ENCODE data around the gene AKR1B15. TPM values are rescaled to one million over a fixed set of nuclear protein-coding genes. Genes with fewer than 3 reads are reported as not detected.
A peak's percentile ranks its signal among the peaks of the same experiment; 100 is the strongest.

AKR1B15 gene
- total and polyA plus RNA-seq, 2 donors (not counting 3 experiments of a cell fraction or from before 2014, with no cell fraction given), result not detected

- no peak overlapping the region for H2AFZ ChIP-seq (ENCODE audit: low read depth, low read length)
- H3K27me3 ChIP-seq (ENCODE audit: control insufficient read depth in 2 of 2, insufficient read depth in 2 of 2, low read length in 2 of 2), result peaks cover 14 to 18% of the 10 kb centered on the region in 2 experiments
- no peak overlapping the region for H3K27ac ChIP-seq (ENCODE audit: insufficient read depth, low read depth, low read length)
- no peak overlapping the region for H3K9ac ChIP-seq (replicated peaks; ENCODE audit: extremely low read depth, insufficient read depth, low read length)
- DNase-seq (ENCODE audit: low read depth, low spot score) (no peak), FAIRE-seq (no peak)
- no peaks in the 10 kb centered on the region for H4K20me1 ChIP-seq (replicated peaks; ENCODE audit: control insufficient read depth, extremely low read depth, insufficient read depth, low read length)
- intact Hi-C loops (cut with micrococcal nuclease) (loop anchor here (1.0 kb wide), 4 partner anchors 33 to 154 kb away; no protein-coding TSS in a partner anchor), dilution Hi-C loops (cut with MboI; ENCODE audit: extremely low pct_ligation_motif_present, low sequenced_read_pairs) (no loop called here)
- no peak overlapping the region for H3K4me3 ChIP-seq (replicated peaks in 1 of 3; ENCODE audit: insufficient read depth in 1 of 3, low read depth in 1 of 3, low read length in 3 of 3)
- no TSS peak for BruUV-seq (replicated peaks)
- ChIA-PET POLR2A (no interaction called here), CTCF (interaction anchor here (0.7 to 5.4 kb wide), 35 partner anchors 8 to 121 kb away, joined by 3 to 115 read pairs (median 7); partner anchors contain the start of gene AKR1B10)
- no peaks in the 10 kb centered on the region for H3K9me3 ChIP-seq (replicated peaks; ENCODE audit: control insufficient read depth, insufficient read depth, low read length)
- H3K79me2 ChIP-seq (ENCODE audit: control insufficient read depth, insufficient read depth, low read length), result no peaks in the 10 kb centered on the region
- H3K36me3 ChIP-seq (ENCODE audit: control insufficient read depth in 2 of 2, extremely low read depth in 1 of 2, insufficient read depth in 2 of 2, low read length in 2 of 2), result no peaks in the 10 kb centered on the region
- H3K4me2 ChIP-seq (ENCODE audit: insufficient read depth, low read length), result peak overlapping the region; percentile 98
- peaks cover 7% of the 10 kb centered on the region for H3K4me1 ChIP-seq (ENCODE audit: control insufficient read depth, extremely low read depth, insufficient read depth, low read length)
- TF ChIP-seq JUN (IDR thresholded peaks at IDR 0.05; ENCODE audit: borderline replicate concordance, insufficient read depth, insufficient read length, low read depth), result no peak
- no peak for TF ChIP-seq POLR2A (IDR thresholded peaks at IDR 0.05; ENCODE audit: low read depth, low read length)
- no peak for TF ChIP-seq FOS (IDR thresholded peaks at IDR 0.05; ENCODE audit: borderline replicate concordance, insufficient read depth, low read length)
- TF ChIP-seq POLR2AphosphoS5 (IDR thresholded peaks at IDR 0.05; ENCODE audit: insufficient read depth, low read depth, low read length), result no peak
- TF ChIP-seq EZH2 (IDR thresholded peaks at IDR 0.05; ENCODE audit: borderline replicate concordance, low read depth, low read length, severe bottlenecking), result no peak
- TF ChIP-seq, protein P1, sequence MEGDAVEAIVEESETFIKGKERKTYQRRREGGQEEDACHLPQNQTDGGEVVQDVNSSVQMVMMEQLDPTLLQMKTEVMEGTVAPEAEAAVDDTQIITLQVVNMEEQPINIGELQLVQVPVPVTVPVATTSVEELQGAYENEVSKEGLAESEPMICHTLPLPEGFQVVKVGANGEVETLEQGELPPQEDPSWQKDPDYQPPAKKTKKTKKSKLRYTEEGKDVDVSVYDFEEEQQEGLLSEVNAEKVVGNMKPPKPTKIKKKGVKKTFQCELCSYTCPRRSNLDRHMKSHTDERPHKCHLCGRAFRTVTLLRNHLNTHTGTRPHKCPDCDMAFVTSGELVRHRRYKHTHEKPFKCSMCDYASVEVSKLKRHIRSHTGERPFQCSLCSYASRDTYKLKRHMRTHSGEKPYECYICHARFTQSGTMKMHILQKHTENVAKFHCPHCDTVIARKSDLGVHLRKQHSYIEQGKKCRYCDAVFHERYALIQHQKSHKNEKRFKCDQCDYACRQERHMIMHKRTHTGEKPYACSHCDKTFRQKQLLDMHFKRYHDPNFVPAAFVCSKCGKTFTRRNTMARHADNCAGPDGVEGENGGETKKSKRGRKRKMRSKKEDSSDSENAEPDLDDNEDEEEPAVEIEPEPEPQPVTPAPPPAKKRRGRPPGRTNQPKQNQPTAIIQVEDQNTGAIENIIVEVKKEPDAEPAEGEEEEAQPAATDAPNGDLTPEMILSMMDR (IDR thresholded peaks at IDR 0.05; ENCODE audit: extremely low read depth in 1 of 2, insufficient read depth in 1 of 2, low read depth in 1 of 2, low read length in 2 of 2), result no peak
- TF ChIP-seq MAX (IDR thresholded peaks at IDR 0.05; ENCODE audit: insufficient read depth, insufficient read length), result no peak
- no peak for TF ChIP-seq MYC (IDR thresholded peaks at IDR 0.05; ENCODE audit: low read depth, low read length)
- H3K9me1 ChIP-seq (replicated peaks; ENCODE audit: control insufficient read depth, extremely low read depth, insufficient read depth, low read length), result no peaks in the 10 kb centered on the region
Observed at GRCh38 chr7:134546955-134547354, 2.0 kb upstream of the AKR1B15 start.
